Measurements from ENCODE around the gene AOX1. TPM values are rescaled to one million over a fixed set of nuclear protein-coding genes. Genes with fewer than 3 reads are reported as not detected.

Gene AOX1
- total RNA-seq, 1 experiment from 2014 or later, result 5.1 TPM

DNA sequence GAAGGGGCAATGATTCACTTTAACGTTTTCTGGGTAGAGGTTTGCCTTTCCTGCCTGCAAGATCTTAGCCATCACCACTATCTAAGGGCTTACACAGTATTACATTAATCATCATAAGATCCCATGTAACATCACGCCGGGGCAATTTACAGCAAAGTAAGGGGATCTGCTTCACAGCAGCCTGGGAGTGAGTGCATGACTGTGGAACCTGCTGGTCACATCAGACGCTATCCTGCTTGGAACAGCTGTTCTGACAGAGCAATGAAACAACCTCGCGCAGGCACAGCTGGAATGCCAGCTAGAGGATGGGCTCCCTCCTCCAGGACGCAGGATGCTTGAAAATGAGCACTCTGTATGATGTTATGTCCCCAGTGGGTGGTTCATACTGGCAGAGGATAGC, 89.0 kb downstream of the AOX1 start:
- H3K4me3 ChIP-seq, result no peak overlapping the region
- no peak overlapping the region for H2AFZ ChIP-seq
- TF ChIP-seq, protein P1, sequence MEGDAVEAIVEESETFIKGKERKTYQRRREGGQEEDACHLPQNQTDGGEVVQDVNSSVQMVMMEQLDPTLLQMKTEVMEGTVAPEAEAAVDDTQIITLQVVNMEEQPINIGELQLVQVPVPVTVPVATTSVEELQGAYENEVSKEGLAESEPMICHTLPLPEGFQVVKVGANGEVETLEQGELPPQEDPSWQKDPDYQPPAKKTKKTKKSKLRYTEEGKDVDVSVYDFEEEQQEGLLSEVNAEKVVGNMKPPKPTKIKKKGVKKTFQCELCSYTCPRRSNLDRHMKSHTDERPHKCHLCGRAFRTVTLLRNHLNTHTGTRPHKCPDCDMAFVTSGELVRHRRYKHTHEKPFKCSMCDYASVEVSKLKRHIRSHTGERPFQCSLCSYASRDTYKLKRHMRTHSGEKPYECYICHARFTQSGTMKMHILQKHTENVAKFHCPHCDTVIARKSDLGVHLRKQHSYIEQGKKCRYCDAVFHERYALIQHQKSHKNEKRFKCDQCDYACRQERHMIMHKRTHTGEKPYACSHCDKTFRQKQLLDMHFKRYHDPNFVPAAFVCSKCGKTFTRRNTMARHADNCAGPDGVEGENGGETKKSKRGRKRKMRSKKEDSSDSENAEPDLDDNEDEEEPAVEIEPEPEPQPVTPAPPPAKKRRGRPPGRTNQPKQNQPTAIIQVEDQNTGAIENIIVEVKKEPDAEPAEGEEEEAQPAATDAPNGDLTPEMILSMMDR (conservative IDR thresholded peaks at IDR 0.05), result no peak
- TF ChIP-seq EZH2 (IDR thresholded peaks at IDR 0.05; ENCODE audit: low read depth), result no peak
- no peaks in the 10 kb centered on the region for H3K9me3 ChIP-seq (ENCODE audit: insufficient read depth, low read depth)
- H3K4me2 ChIP-seq, result no peak overlapping the region
- H3K4me1 ChIP-seq (replicated peaks; ENCODE audit: insufficient read depth), result no peaks in the 10 kb centered on the region
- H3K27ac ChIP-seq, result no peak overlapping the region
- ChIA-PET POLR2A (ENCODE audit: unreplicated experiment) (no interaction called here), CTCF (no interaction called here)
- no TSS peak for BruUV-seq (replicated peaks)
- no peaks in the 10 kb centered on the region for H3F3A ChIP-seq (ENCODE audit: insufficient read depth, low read depth)
- no peak for DNase-seq
- no peaks in the 10 kb centered on the region for H3K79me2 ChIP-seq (ENCODE audit: low read depth)
- intact Hi-C loops (cut with micrococcal nuclease; ENCODE audit: unreplicated experiment), result no loop called here
- no peaks in the 10 kb centered on the region for H3K36me3 ChIP-seq (ENCODE audit: low read depth)
- no peaks in the 10 kb centered on the region for H4K20me1 ChIP-seq (ENCODE audit: insufficient read depth)
- H3K9me2 ChIP-seq (ENCODE audit: insufficient read depth), result peaks cover 6% of the 10 kb centered on the region; the same call in 1 of the 2 replicates
- H3K27me3 ChIP-seq (ENCODE audit: insufficient read depth, low read depth), result no peaks in the 10 kb centered on the region

DNA sequence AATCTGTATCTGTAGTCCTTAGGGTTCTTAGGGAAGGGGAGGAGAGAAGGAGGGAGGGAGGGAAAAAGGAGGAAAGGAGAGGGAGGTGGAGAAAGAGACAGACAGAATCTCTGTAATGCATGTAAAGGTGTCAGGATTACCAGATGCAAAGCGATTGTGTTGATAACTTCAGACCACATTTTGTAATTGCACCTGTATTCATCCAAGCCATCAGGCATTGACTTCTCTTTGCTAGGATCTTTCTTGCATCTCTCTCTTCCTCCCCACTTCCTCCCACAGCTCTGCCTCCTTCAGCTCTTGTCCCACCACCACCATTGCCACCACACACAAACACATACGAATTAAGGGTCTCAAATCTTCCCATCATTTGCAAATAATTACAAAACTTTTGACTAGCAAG, 91.4 kb downstream of the AOX1 start:
- Histone ChIP-seq H3K9me3 (ENCODE audit: insufficient read depth, low read depth) (no peaks in the 10 kb centered on the region), H3K4me1 (replicated peaks; ENCODE audit: insufficient read depth) (no peaks in the 10 kb centered on the region), H3K27ac (no peak overlapping the region), H3K4me2 (no peak overlapping the region), H3K79me2 (ENCODE audit: low read depth) (no peaks in the 10 kb centered on the region), H3F3A (ENCODE audit: insufficient read depth, low read depth) (no peaks in the 10 kb centered on the region), H4K20me1 (ENCODE audit: insufficient read depth) (no peaks in the 10 kb centered on the region), H3K27me3 (ENCODE audit: insufficient read depth, low read depth) (no peaks in the 10 kb centered on the region), H3K9me2 (ENCODE audit: insufficient read depth) (no peaks in the 10 kb centered on the region; the same call in 1 of the 2 replicates), H3K4me3 (no peak overlapping the region), H2AFZ (no peak overlapping the region), H3K36me3 (ENCODE audit: low read depth) (no peaks in the 10 kb centered on the region)
- DNase-seq, result no peak
- no TSS peak for BruUV-seq (replicated peaks)
- no peak for TF ChIP-seq EZH2 (IDR thresholded peaks at IDR 0.05; ENCODE audit: low read depth)
- TF ChIP-seq, protein P1 (conservative IDR thresholded peaks at IDR 0.05), result no peak
- intact Hi-C loops (cut with micrococcal nuclease; ENCODE audit: unreplicated experiment), result no loop called here
- CTCF ChIA-PET, result no interaction called here
- POLR2A ChIA-PET (ENCODE audit: unreplicated experiment), result no interaction called here

- ChIA-PET CTCF (no interaction called here), POLR2A (ENCODE audit: unreplicated experiment) (no interaction called here)
- no peaks in the 10 kb centered on the region; the same call in 1 of the 2 replicates for H3K9me2 ChIP-seq (ENCODE audit: insufficient read depth)
- no TSS peak for BruUV-seq (replicated peaks)
- H3K4me3 ChIP-seq, result no peak overlapping the region
- H3K79me2 ChIP-seq (ENCODE audit: low read depth), result no peaks in the 10 kb centered on the region
- no peaks in the 10 kb centered on the region for H3K27me3 ChIP-seq (ENCODE audit: insufficient read depth, low read depth)
- intact Hi-C loops (cut with micrococcal nuclease; ENCODE audit: unreplicated experiment), result no loop called here
- H3K4me2 ChIP-seq, result no peak overlapping the region
- H3K9me3 ChIP-seq (ENCODE audit: insufficient read depth, low read depth), result no peaks in the 10 kb centered on the region
- no peak overlapping the region for H3K27ac ChIP-seq
- no peak overlapping the region for H2AFZ ChIP-seq
- no peaks in the 10 kb centered on the region for H3K4me1 ChIP-seq (replicated peaks; ENCODE audit: insufficient read depth)
- no peaks in the 10 kb centered on the region for H3F3A ChIP-seq (ENCODE audit: insufficient read depth, low read depth)
- H4K20me1 ChIP-seq (ENCODE audit: insufficient read depth), result no peaks in the 10 kb centered on the region
- no peak for DNase-seq
- no peaks in the 10 kb centered on the region for H3K36me3 ChIP-seq (ENCODE audit: low read depth)
- TF ChIP-seq, protein P1 (conservative IDR thresholded peaks at IDR 0.05), result no peak
- TF ChIP-seq EZH2 (IDR thresholded peaks at IDR 0.05; ENCODE audit: low read depth), result no peak
Measured at GRCh38 chr2:200677721-200678532, 92.1 kb downstream of the AOX1 start.

Data from PC-9 (cell line).